Pancreas (tissue), 10 donors: ENCODE results near the gene PKHD1. TPM values are rescaled to one million over a fixed set of nuclear protein-coding genes. Genes with fewer than 3 reads are reported as not detected.
A peak's percentile ranks its signal among the peaks of the same experiment; 100 is the strongest.

Source experiments
- ATAC-seq, 4 donors: fragments of 200-7000 bp; cut with Tn5 transposase; one replicate each; pipeline versions ENCODE4 v1.8.0 to v1.9.1; 2020; ENCODE audit warnings: mild to moderate bottlenecking in 4 of 4, moderate library complexity in 4 of 4
- DNase-seq, 6 donors: peaks; one replicate each; pipeline ENCODE4 v3.0.0-alpha.2; 2020
- FAIRE-seq: peaks from 2 replicates; lab custom pipeline; 2012; peaks lifted over from hg19 to GRCh38; lab: Jason Lieb, UNC
- H3K27ac ChIP-seq, 4 donors: fragments of 200-600 bp; sonication (generic); 1 replicate in 3 of 4; 2 replicates in 1 of 4; pipeline versions ENCODE4 v1.5.0 to v1.8.0; 2020
- H3K27me3 ChIP-seq, 4 donors: fragments of 200-600 bp; one replicate each; pipeline ENCODE4 v1.8.0; 2021
- H3K36me3 ChIP-seq, 3 donors: fragments of 200-600 bp; sonication (generic) in 1 of 3; one replicate each; pipeline versions ENCODE4 v1.5.0 to v1.8.0; 2020 to 2021
- H3K4me1 ChIP-seq, 3 donors: fragments of 200-600 bp; one replicate each; pipeline ENCODE4 v1.8.0; 2021
- H3K4me3 ChIP-seq, 4 donors: fragments of 200-600 bp; sonication (generic) in 2 of 4; one replicate each; pipeline versions ENCODE4 v1.5.0 to v1.8.0; 2020 to 2021
- H3K9me3 ChIP-seq, 4 donors: fragments of 200-600 bp; one replicate each; pipeline ENCODE4 v1.8.0; 2021
- CTCF ChIP-seq, 4 donors: fragments of 200-600 bp; sonication (generic) in 3 of 4; IDR thresholded peaks; one replicate each; pipeline versions ENCODE4 v1.5.0 to v1.8.0; 2021; ENCODE audit warnings: antibody characterized with exemption in 4 of 4
- WGBS, 2 donors: extraction: QIAGEN DNeasy Blood & Tissue Kit; methylation state at CpG; one replicate each; pipeline ENCODE4 v1.1.7; 2013; 5-methylcytosine and 5-hydroxymethylcytosine counted together
- intact Hi-C, 3 donors: fragments of 100-400 bp; cut with DNase I; formaldehyde crosslinking; loops; one replicate each; pipeline versions ENCODE4 v1.11.1 to v1.14.2; 2022
- polyA plus RNA-seq, 2 donors: library from polyadenylated mRNA; stranded (reverse); fragments of 200-250 nt; gene quantifications; one replicate each; pipeline ENCODE4 v1.2.3, GENCODE V29; 2013
- total RNA-seq, 6 donors: library from RNA; stranded (reverse); fragmentation: NEBNext Ultra II Directional in 4 of 6; extraction: Animal tissue kit (Norgen Biotek cat#: 25700) in 4 of 6; gene quantifications; one replicate each; pipeline versions ENCODE4 v1.2.1 to v1.2.4, GENCODE V29; 2021 to 2023
- donor health status: healthy with polysubstance abuse.
- donor health status: DM: no; HTN: no; CAD: no; lungs with moderate emphysema.
- donor health status: DM: no; HTN: no; CAD: no.
- donor health status: control.
- donor health status: control.
- donor health status: Bipolar disorder and iron deficiency.
- donor health status: DM: yes; HTN: yes; CAD: no.
- donor health status: DM: no; HTN: no; CAD: no.
- donor health status: DM: no; HTN: no; CAD: no.
- donor health status: DM: yes; HTN: yes; CAD: no.

The PKHD1 gene
- total and polyA plus RNA-seq, 8 donors, result 6.4 to 33.0 (median 16.3) TPM

GRCh38 chr6:51846531-51846930 is 240.9 kb downstream of the PKHD1 start:
- FAIRE-seq (no peak), ATAC-seq (no peak), DNase-seq (no peak)
- no peaks in the 10 kb centered on the region for H3K36me3 ChIP-seq
- H3K9me3 ChIP-seq, result no peaks in the 10 kb centered on the region
- TF ChIP-seq CTCF (IDR thresholded peaks at IDR 0.05), result no peak
- intact Hi-C loops, result no loop called here
- no peaks in the 10 kb centered on the region for H3K4me1 ChIP-seq
- WGBS, 2 donors, result 63 to 69% methylated on average over 2 of the region's 2 CpGs
- H3K4me3 ChIP-seq, result no peak overlapping the region
- no peak overlapping the region for H3K27ac ChIP-seq
- no peaks in the 10 kb centered on the region for H3K27me3 ChIP-seq

- no peaks in the 10 kb centered on the region for H3K9me3 ChIP-seq
- DNase-seq (no peak), FAIRE-seq (no peak), ATAC-seq (no peak)
- H3K4me1 ChIP-seq, result no peaks in the 10 kb centered on the region
- intact Hi-C loops, result no loop called here
- H3K27me3 ChIP-seq, result no peaks in the 10 kb centered on the region
- no peaks in the 10 kb centered on the region for H3K36me3 ChIP-seq
- H3K27ac ChIP-seq, result no peak overlapping the region
- H3K4me3 ChIP-seq, result no peak overlapping the region
- TF ChIP-seq CTCF (IDR thresholded peaks at IDR 0.05), result no peak
- WGBS, 2 donors, result 62 to 73% methylated on average over 3 of the region's 3 CpGs
Measured at GRCh38 chr6:51844336-51844735, 243.1 kb downstream of the PKHD1 start.

- WGBS, 2 donors, result 69 to 92% methylated on average over 5 of the region's 5 CpGs
- FAIRE-seq, result no peak
- H3K27me3 ChIP-seq, result no peaks in the 10 kb centered on the region
Measured at GRCh38 chr6:51843456-51844056, 243.9 kb downstream of the PKHD1 start.

GRCh38 chr6:51842804-51843378 is 244.5 kb downstream of the PKHD1 start:
- Histone ChIP-seq H3K4me1 (no peaks in the 10 kb centered on the region), H3K9me3 (no peaks in the 10 kb centered on the region), H3K4me3 (no peak overlapping the region), H3K27me3 (no peaks in the 10 kb centered on the region), H3K27ac (no peak overlapping the region), H3K36me3 (no peaks in the 10 kb centered on the region)
- FAIRE-seq (no peak), ATAC-seq (no peak), DNase-seq (peak in 1 of 6 donors; percentile 11)
- WGBS, 2 donors, result 71 to 75% methylated on average over 8 of the region's 8 CpGs
- no peak for TF ChIP-seq CTCF (IDR thresholded peaks at IDR 0.05)
- intact Hi-C loops, result no loop called here

More at GRCh38 chr6:51843456-51844056, 243.9 kb downstream of the PKHD1 start:
- DNase-seq (no peak), ATAC-seq (no peak)
- intact Hi-C loops, result no loop called here
- H3K9me3 ChIP-seq, result no peaks in the 10 kb centered on the region
- H3K27ac ChIP-seq, result no peak overlapping the region
- H3K4me3 ChIP-seq, result no peak overlapping the region
- H3K36me3 ChIP-seq, result no peaks in the 10 kb centered on the region
- no peak for TF ChIP-seq CTCF (IDR thresholded peaks at IDR 0.05)
- H3K4me1 ChIP-seq, result no peaks in the 10 kb centered on the region
